Lung (tissue), 12 donors: ENCODE results near the gene COG5. TPM values are rescaled to one million over a fixed set of nuclear protein-coding genes. Genes with fewer than 3 reads are reported as not detected.

Experiments
- ATAC-seq: fragments of 200-7000 bp; cut with Tn5 transposase; one replicate; pipeline ENCODE4 v1.9.1; 2020; ENCODE audit warnings: moderate number of reproducible peaks; ENCODE audit not compliant: insufficient read depth, low FRiP score
- DNase-seq, 3 donors: peaks; one replicate each; pipeline ENCODE4 v3.0.0-alpha.2; 2013 to 2017
- H3K27ac ChIP-seq, 2 donors: one replicate each; pipeline ENCODE4 v1.5.1; 2013; ENCODE audit warnings: mild to moderate bottlenecking in 2 of 2, moderate library complexity in 2 of 2, control low read depth in 1 of 2, inconsistent platforms in 1 of 2, low read depth in 1 of 2, low read length in 1 of 2
- H3K27me3 ChIP-seq, 3 donors: one replicate each; pipeline ENCODE4 v1.5.1; 2013; ENCODE audit warnings: low read length in 2 of 3; ENCODE audit not compliant: control insufficient read depth in 3 of 3, insufficient read depth in 3 of 3
- H3K36me3 ChIP-seq, 4 donors: one replicate each; pipeline ENCODE4 v1.5.1; 2013; ENCODE audit warnings: low read length in 4 of 4, mild to moderate bottlenecking in 1 of 4, moderate library complexity in 1 of 4; ENCODE audit not compliant: control insufficient read depth in 4 of 4, insufficient read depth in 4 of 4
- H3K4me1 ChIP-seq, 5 donors: one replicate each; pipeline ENCODE4 v1.5.1; 2013; ENCODE audit warnings: low read length in 5 of 5, mild to moderate bottlenecking in 2 of 5, moderate library complexity in 1 of 5; ENCODE audit not compliant: control insufficient read depth in 5 of 5, insufficient read depth in 5 of 5
- H3K4me3 ChIP-seq: one replicate; pipeline ENCODE4 v1.5.1; 2013; ENCODE audit warnings: mild to moderate bottlenecking, control low read depth, moderate library complexity
- H3K9ac ChIP-seq, 2 donors: one replicate each; pipeline ENCODE4 v1.5.1; 2013; ENCODE audit warnings: low read length in 2 of 2, control low read depth in 1 of 2; ENCODE audit not compliant: insufficient read depth in 1 of 2
- H3K9me3 ChIP-seq, 4 donors: one replicate each; pipeline ENCODE4 v1.5.1; 2013; ENCODE audit warnings: low read length in 3 of 4, mild to moderate bottlenecking in 1 of 4, moderate library complexity in 1 of 4; ENCODE audit not compliant: control insufficient read depth in 4 of 4, insufficient read depth in 3 of 4
- CTCF ChIP-seq: IDR thresholded peaks from 2 replicates; pipeline ENCODE4 v1.5.1; 2012; ENCODE audit warnings: mild to moderate bottlenecking; ENCODE audit errors: control extremely low read depth, extremely low read depth
- WGBS, 2 donors: extraction: QIAGEN DNeasy Blood & Tissue Kit; methylation state at CpG; one replicate each; pipeline ENCODE4 v1.1.7; 2013; 5-methylcytosine and 5-hydroxymethylcytosine counted together
- polyA plus RNA-seq, 2 donors: library from polyadenylated mRNA; stranded (reverse); fragments of 200-250 nt; gene quantifications; one replicate each; pipeline ENCODE4 v1.2.1, GENCODE V29; 2013
- total RNA-seq, 2 donors: library from RNA; depleted of rRNA in 1 of 2; stranded (reverse); fragments of >200 nt in 1 of 2; gene quantifications; one replicate each; pipeline ENCODE4 v1.2.1, GENCODE V29; 2014 to 2021
- donor health status: control.
- donor health status: control.
- donor health status: Bipolar disorder and iron deficiency.
- donor health status: healthy.
- donor health status: DM: yes; HTN: yes; CAD: no.

The COG5 gene
- total and polyA plus RNA-seq, 4 donors = 5.6 to 101 (median 27.2) TPM

- no peak for DNase-seq
- Histone ChIP-seq H3K4me3 (no peak overlapping the region), H3K9me3 (no peaks in the 10 kb centered on the region), H3K4me1 (peaks cover 0 to 17% (median 0%) of the 10 kb centered on the region in 5 donors), H3K36me3 (peaks cover 17 to 24% (median 21%) of the 10 kb centered on the region in 4 donors), H3K27me3 (no peaks in the 10 kb centered on the region), H3K9ac (no peak overlapping the region), H3K27ac (peak overlapping the region; percentile 1 to 58)
- no peak for TF ChIP-seq CTCF
- no peak for ATAC-seq
- 95 to 96% methylated on average over 5 of the region's 5 CpGs for WGBS, 2 donors
Observed at GRCh38 chr7:107208563-107208962, 355.2 kb downstream of the COG5 start.

GRCh38 chr7:107208024-107208521, 355.6 kb downstream of the COG5 start:
- no peak overlapping the region for H3K4me3 ChIP-seq
- no peaks in the 10 kb centered on the region for H3K27me3 ChIP-seq
- no peak for DNase-seq
- H3K9me3 ChIP-seq = no peaks in the 10 kb centered on the region
- H3K27ac ChIP-seq = peak overlapping the region in 1 of 2 donors; percentile 58
- ATAC-seq = no peak
- 58 to 68% methylated on average over 3 of the region's 3 CpGs for WGBS, 2 donors
- peaks cover 17 to 27% (median 22%) of the 10 kb centered on the region in 4 donors for H3K36me3 ChIP-seq
- TF ChIP-seq CTCF = no peak
- no peak overlapping the region for H3K9ac ChIP-seq
- peaks cover 0 to 17% (median 0%) of the 10 kb centered on the region in 5 donors for H3K4me1 ChIP-seq

GRCh38 chr7:107207459-107207858, 356.3 kb downstream of the COG5 start:
- DNase-seq = no peak
- Histone ChIP-seq H3K36me3 (peaks cover 20 to 32% (median 23%) of the 10 kb centered on the region in 4 donors), H3K9me3 (no peaks in the 10 kb centered on the region), H3K9ac (no peak overlapping the region), H3K4me3 (no peak overlapping the region), H3K27ac (peak overlapping the region in 1 of 2 donors; percentile 58), H3K4me1 (peaks cover 0 to 17% (median 0%) of the 10 kb centered on the region in 5 donors), H3K27me3 (no peaks in the 10 kb centered on the region)
- 97% methylated on average over 5 of the region's 5 CpGs for WGBS, 2 donors
- no peak for ATAC-seq
- TF ChIP-seq CTCF = no peak

- H3K4me3 ChIP-seq = no peak overlapping the region
- WGBS, 2 donors = 61 to 86% methylated on average over 3 of the region's 3 CpGs
- H3K9me3 ChIP-seq = no peaks in the 10 kb centered on the region
- no peak overlapping the region for H3K9ac ChIP-seq
- no peak overlapping the region for H3K27ac ChIP-seq
- ATAC-seq (no peak), DNase-seq (no peak)
- no peak for TF ChIP-seq CTCF
- H3K36me3 ChIP-seq = peaks cover 20 to 33% (median 28%) of the 10 kb centered on the region in 4 donors
- H3K4me1 ChIP-seq = peaks cover 0 to 17% (median 0%) of the 10 kb centered on the region in 5 donors
- H3K27me3 ChIP-seq = no peaks in the 10 kb centered on the region
Observed at GRCh38 chr7:107206706-107207105, 357.0 kb downstream of the COG5 start.
